ENCODE results near the gene PAQR8. TPM values are rescaled to one million over a fixed set of nuclear protein-coding genes. Genes with fewer than 3 reads are reported as not detected.

The PAQR8 gene
- total RNA-seq, 1 experiment from 2014 or later = 3.0 TPM

DNA sequence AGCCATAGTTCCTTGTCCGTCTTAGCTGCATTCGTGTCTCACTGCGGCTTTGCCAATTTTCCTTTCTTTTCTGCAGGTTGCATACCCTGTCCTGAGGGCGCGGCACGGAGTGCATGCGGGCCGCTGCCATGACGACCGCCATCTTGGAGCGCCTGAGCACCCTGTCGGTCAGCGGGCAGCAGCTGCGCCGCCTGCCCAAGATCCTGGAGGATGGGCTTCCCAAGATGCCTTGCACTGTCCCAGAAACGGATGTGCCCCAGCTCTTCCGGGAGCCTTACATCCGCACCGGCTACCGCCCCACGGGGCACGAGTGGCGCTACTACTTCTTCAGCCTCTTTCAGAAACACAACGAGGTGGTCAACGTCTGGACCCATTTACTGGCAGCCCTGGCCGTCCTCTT, 41.1 kb downstream of the PAQR8 start:
- H3K4ac ChIP-seq (ENCODE audit: low read depth, low read length) = no peak overlapping the region
- H2BK20ac ChIP-seq (ENCODE audit: low read depth, low read length, poor library complexity, severe bottlenecking) = no peak overlapping the region
- no CpG with 5 or more reads among the region's 26 CpGs for WGBS (ENCODE audit: extremely low coverage, insufficient read length, low lambda C conversion rate)
- H3K79me1 ChIP-seq (ENCODE audit: insufficient read depth, low read depth, low read length, poor library complexity, severe bottlenecking) = no peaks in the 10 kb centered on the region
- H2BK5ac ChIP-seq (ENCODE audit: insufficient read length, low read length) = no peak overlapping the region
- no peak overlapping the region for H3K27ac Mint-ChIP-seq
- no peak overlapping the region for H2BK15ac ChIP-seq (ENCODE audit: low read depth, low read length)
- H4K20me1 ChIP-seq (ENCODE audit: control insufficient read depth, insufficient read depth, insufficient read length) = no peaks in the 10 kb centered on the region
- peaks cover 3 to 12% (median 6%) of the 10 kb centered on the region in 3 experiments; a peak in 4 of 7 replicates for H3K36me3 Mint-ChIP-seq (ENCODE audit: insufficient read depth in 1 of 3, low read depth in 3 of 3)
- no peak overlapping the region for H2AFZ ChIP-seq (ENCODE audit: low read length)
- no peak overlapping the region for H3T11ph ChIP-seq (ENCODE audit: low read length)
- TF ChIP-seq CTCF (conservative IDR thresholded peaks at IDR 0.05) = no peak
- H3K9me3 Mint-ChIP-seq = no peaks in the 10 kb centered on the region
- no peak overlapping the region for H3K4me2 ChIP-seq (ENCODE audit: insufficient read depth, insufficient read length, low read length)
- H3K27me3 ChIP-seq (ENCODE audit: insufficient read depth, low read length) = no peaks in the 10 kb centered on the region
- H2BK12ac ChIP-seq (ENCODE audit: insufficient read length, low read depth, low read length) = no peak overlapping the region
- H3K4me1 Mint-ChIP-seq = peaks cover 12 to 17% of the 10 kb centered on the region in 2 experiments
- no peak for DNase-seq
- no peak overlapping the region for H3K4me3 Mint-ChIP-seq
- no peaks in the 10 kb centered on the region for H3K9me3 ChIP-seq (ENCODE audit: control insufficient read depth, low read depth, low read length)
- no peak overlapping the region for H4K5ac ChIP-seq (ENCODE audit: insufficient read length, low read depth, low read length)
- no peak overlapping the region for H3K9ac ChIP-seq (ENCODE audit: extremely low read depth, insufficient read length, low read length)
- no peaks in the 10 kb centered on the region for H3K27me3 Mint-ChIP-seq (ENCODE audit: low read depth)
- no peak overlapping the region for H3K56ac ChIP-seq (ENCODE audit: insufficient read length, low read depth, low read length)
- H4K91ac ChIP-seq (ENCODE audit: insufficient read length, low read depth, low read length) = no peak overlapping the region
- H4K8ac ChIP-seq (replicated peaks; ENCODE audit: insufficient read length, low read depth, low read length) = no peak overlapping the region
- H3K18ac ChIP-seq (ENCODE audit: insufficient read length, low read depth, low read length) = no peak overlapping the region
- H3K4me1 ChIP-seq (ENCODE audit: insufficient read depth, low read length) = no peaks in the 10 kb centered on the region
- H3K23me2 ChIP-seq (ENCODE audit: insufficient read length, low read depth, low read length, poor library complexity, severe bottlenecking) = no peaks in the 10 kb centered on the region
- H3K23ac ChIP-seq (ENCODE audit: insufficient read length, low read depth, low read length) = no peak overlapping the region
- no peak overlapping the region for H2BK120ac ChIP-seq (ENCODE audit: low read depth, low read length, poor library complexity, severe bottlenecking)
- H3K79me2 ChIP-seq (ENCODE audit: insufficient read depth, low read length) = no peaks in the 10 kb centered on the region
- H2AK5ac ChIP-seq (ENCODE audit: insufficient read length, low read length) = no peak overlapping the region
- H3K27ac ChIP-seq (ENCODE audit: insufficient read length, low read depth, low read length) = no peak overlapping the region
- no peak overlapping the region for H3K14ac ChIP-seq (ENCODE audit: insufficient read depth, low read length)

Measured in H9 (cell line).